ENCODE results near the gene CSPG5. TPM values are rescaled to one million over a fixed set of nuclear protein-coding genes. Genes with fewer than 3 reads are reported as not detected.

Gene CSPG5
- total RNA-seq, 3 donors from 2014 or later = 0.44 to 0.98 (median 0.96) TPM

DNA sequence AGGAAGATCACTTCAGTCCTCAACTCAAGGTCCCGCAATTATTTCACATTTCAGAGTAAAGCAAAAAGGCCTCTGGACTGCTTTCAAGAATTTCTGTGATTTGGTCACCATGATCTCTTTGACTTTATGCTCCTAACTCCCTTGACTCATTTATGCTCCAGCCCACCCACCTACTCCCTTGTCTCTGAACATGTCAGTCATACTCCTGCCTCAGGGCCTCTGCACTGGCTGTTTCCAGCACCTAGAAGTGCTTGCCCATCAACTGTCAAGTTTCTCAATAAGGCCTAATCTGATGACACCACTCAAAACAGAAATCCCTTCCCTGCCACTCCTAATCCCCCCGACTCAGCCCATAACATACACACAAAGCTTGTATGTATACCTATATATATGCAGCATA, 36.1 kb upstream of the CSPG5 start:
- H3K4me3 ChIP-seq = no peak overlapping the region
- no peak for TF ChIP-seq POLR2A (IDR thresholded peaks at IDR 0.05)
- TF ChIP-seq, protein P1, sequence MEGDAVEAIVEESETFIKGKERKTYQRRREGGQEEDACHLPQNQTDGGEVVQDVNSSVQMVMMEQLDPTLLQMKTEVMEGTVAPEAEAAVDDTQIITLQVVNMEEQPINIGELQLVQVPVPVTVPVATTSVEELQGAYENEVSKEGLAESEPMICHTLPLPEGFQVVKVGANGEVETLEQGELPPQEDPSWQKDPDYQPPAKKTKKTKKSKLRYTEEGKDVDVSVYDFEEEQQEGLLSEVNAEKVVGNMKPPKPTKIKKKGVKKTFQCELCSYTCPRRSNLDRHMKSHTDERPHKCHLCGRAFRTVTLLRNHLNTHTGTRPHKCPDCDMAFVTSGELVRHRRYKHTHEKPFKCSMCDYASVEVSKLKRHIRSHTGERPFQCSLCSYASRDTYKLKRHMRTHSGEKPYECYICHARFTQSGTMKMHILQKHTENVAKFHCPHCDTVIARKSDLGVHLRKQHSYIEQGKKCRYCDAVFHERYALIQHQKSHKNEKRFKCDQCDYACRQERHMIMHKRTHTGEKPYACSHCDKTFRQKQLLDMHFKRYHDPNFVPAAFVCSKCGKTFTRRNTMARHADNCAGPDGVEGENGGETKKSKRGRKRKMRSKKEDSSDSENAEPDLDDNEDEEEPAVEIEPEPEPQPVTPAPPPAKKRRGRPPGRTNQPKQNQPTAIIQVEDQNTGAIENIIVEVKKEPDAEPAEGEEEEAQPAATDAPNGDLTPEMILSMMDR (IDR thresholded peaks at IDR 0.05) = no peak
- TF ChIP-seq POLR2AphosphoS5 (IDR thresholded peaks at IDR 0.05) = no peak
- H3K9me3 ChIP-seq = no peaks in the 10 kb centered on the region
- intact Hi-C loops (cut with DNase I; ENCODE audit: low total_unique reads) = no loop called here
- no peaks in the 10 kb centered on the region for H3K4me1 ChIP-seq
- no peak for DNase-seq (ENCODE audit: low spot score in 2 of 2)
- H3K27ac ChIP-seq = no peak overlapping the region
- H3K27me3 ChIP-seq = no peaks in the 10 kb centered on the region
- H3K36me3 ChIP-seq = peaks cover 4% of the 10 kb centered on the region

DNA sequence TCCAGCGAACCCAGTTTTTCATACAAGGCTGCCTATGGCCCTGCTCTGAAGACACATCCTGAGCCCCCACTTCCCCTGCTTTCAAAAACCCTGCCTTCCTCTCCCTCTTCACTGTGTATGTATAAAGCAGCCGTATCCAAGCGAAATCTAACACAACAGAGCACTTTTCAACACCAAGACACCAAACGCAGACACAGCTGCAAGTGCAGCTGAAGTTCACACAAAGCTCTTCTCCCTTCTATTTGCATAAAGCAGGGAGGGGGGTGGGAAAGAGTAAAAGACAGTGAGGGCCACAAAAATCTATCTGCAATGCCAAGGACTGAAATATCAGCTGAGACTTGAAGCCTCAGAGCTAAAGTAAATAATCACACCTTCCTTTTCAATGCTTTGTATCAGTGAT, 35.1 kb upstream of the CSPG5 start:
- intact Hi-C loops (cut with DNase I; ENCODE audit: low total_unique reads) = no loop called here

DNA sequence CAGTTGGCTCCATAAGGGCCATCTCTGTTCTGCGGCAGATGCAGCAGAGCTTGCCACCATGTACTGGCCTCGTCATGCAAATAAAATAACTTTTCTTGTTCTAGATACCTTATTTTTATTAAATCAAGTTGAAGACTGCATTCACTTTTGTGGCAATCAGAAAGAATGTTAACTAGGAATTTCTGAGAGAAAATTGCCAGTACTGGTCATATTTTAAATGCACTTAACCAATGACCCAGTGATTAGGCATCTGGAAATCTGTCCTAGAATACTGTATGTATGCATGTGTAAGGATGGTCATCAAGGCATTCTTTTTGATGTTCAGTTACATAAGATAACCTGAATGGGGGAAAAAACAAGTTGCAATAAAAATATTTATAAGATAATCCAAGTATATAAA, 34.2 kb upstream of the CSPG5 start:
- no peak for DNase-seq (ENCODE audit: low spot score in 2 of 2)
- no peak overlapping the region for H3K4me3 ChIP-seq
- H3K9me3 ChIP-seq = no peaks in the 10 kb centered on the region
- TF ChIP-seq POLR2AphosphoS5 (IDR thresholded peaks at IDR 0.05) = no peak
- no peak for TF ChIP-seq POLR2A (IDR thresholded peaks at IDR 0.05)
- TF ChIP-seq, protein P1 (IDR thresholded peaks at IDR 0.05) = no peak
- peaks cover 5% of the 10 kb centered on the region for H3K36me3 ChIP-seq
- intact Hi-C loops (cut with DNase I; ENCODE audit: low total_unique reads) = no loop called here
- no peaks in the 10 kb centered on the region for H3K4me1 ChIP-seq
- no peak overlapping the region for H3K27ac ChIP-seq
- H3K27me3 ChIP-seq = no peaks in the 10 kb centered on the region

More for the DNA sequence above, 35.1 kb upstream of the CSPG5 start:
- Histone ChIP-seq H3K27ac (no peak overlapping the region), H3K4me3 (no peak overlapping the region), H3K36me3 (peaks cover 5% of the 10 kb centered on the region), H3K9me3 (no peaks in the 10 kb centered on the region), H3K27me3 (no peaks in the 10 kb centered on the region), H3K4me1 (no peaks in the 10 kb centered on the region)
- TF ChIP-seq, protein P1 (IDR thresholded peaks at IDR 0.05) = no peak
- TF ChIP-seq POLR2AphosphoS5 (IDR thresholded peaks at IDR 0.05) (no peak), POLR2A (IDR thresholded peaks at IDR 0.05) (no peak)
- no peak for DNase-seq (ENCODE audit: low spot score in 2 of 2)

GRCh38 chr3:47612178-47612577, 33.5 kb upstream of the CSPG5 start:
- intact Hi-C loops (cut with DNase I; ENCODE audit: low total_unique reads) = no loop called here
- peak overlapping the region in 1 of 2 donors; percentile 4 for H3K27ac ChIP-seq
- DNase-seq (ENCODE audit: low spot score in 2 of 2) = no peak
- H3K4me3 ChIP-seq = no peak overlapping the region
- H3K36me3 ChIP-seq = peaks cover 5% of the 10 kb centered on the region
- TF ChIP-seq POLR2A (IDR thresholded peaks at IDR 0.05) (no peak), POLR2AphosphoS5 (IDR thresholded peaks at IDR 0.05) (no peak)
- TF ChIP-seq, protein P1 (IDR thresholded peaks at IDR 0.05) = no peak
- H3K4me1 ChIP-seq = no peaks in the 10 kb centered on the region
- H3K9me3 ChIP-seq = no peaks in the 10 kb centered on the region
- H3K27me3 ChIP-seq = no peaks in the 10 kb centered on the region

- no peak for DNase-seq (ENCODE audit: low spot score in 2 of 2)
- Histone ChIP-seq H3K9me3 (no peaks in the 10 kb centered on the region), H3K27ac (peak overlapping the region in 1 of 2 donors; percentile 4), H3K4me1 (no peaks in the 10 kb centered on the region), H3K36me3 (peaks cover 5% of the 10 kb centered on the region), H3K4me3 (no peak overlapping the region), H3K27me3 (no peaks in the 10 kb centered on the region)
- TF ChIP-seq POLR2AphosphoS5 (IDR thresholded peaks at IDR 0.05) (no peak), POLR2A (IDR thresholded peaks at IDR 0.05) (no peak)
- TF ChIP-seq, protein P1 (IDR thresholded peaks at IDR 0.05) = no peak
- intact Hi-C loops (cut with DNase I; ENCODE audit: low total_unique reads) = no loop called here
These were observed 32.9 kb upstream of the CSPG5 start for GRCh38 chr3:47611576-47611975.
